ENCODE measurements around the gene SLC25A33.
"Not testable (repeated sequence)": the region's sequence is repeated elsewhere in the genome, so short reads cannot be mapped to it uniquely, and the experiment has no call there.

SLC25A33 gene

GRCh38 chr1:9615316-9616063 lies 76.2 kb downstream of the SLC25A33 start:
- TF ChIP-seq CTCF (IDR thresholded peaks at IDR 0.05; ENCODE audit: insufficient read depth, missing control alignments) = peak; percentile 42
- FAIRE-seq (no peak), DNase-seq (ENCODE audit: insufficient read length, low spot score) (no peak)

GRCh38 chr1:9618909-9619679 lies 79.8 kb downstream of the SLC25A33 start:
- DNase-seq (ENCODE audit: insufficient read length, low spot score) (no peak), FAIRE-seq (no peak)
- TF ChIP-seq CTCF (IDR thresholded peaks at IDR 0.05; ENCODE audit: insufficient read depth, missing control alignments) = no peak

DNA sequence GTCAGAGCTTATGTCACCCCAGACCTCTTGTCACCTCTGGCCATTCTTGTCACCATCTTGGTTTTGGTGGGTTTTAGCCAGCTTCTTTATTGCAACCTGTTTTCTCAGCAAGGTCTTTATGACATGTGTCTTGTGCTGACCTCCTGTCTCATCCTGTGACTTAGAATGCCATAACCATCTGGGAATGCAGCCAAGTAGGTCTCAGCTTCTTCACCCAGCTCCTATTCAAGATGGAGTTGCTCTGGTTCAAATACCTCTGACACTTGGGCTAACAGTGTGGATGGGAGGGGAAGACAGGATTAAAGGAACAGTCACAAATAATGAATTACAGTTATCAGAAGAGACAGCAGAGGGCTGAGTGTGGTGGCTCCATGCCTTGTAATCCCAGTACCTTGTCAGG lies 81.8 kb downstream of the SLC25A33 start:
- DNase-seq (ENCODE audit: insufficient read length, low spot score) = no peak
- FAIRE-seq = no peak
- no peak for TF ChIP-seq CTCF (IDR thresholded peaks at IDR 0.05; ENCODE audit: insufficient read depth, missing control alignments)

DNA sequence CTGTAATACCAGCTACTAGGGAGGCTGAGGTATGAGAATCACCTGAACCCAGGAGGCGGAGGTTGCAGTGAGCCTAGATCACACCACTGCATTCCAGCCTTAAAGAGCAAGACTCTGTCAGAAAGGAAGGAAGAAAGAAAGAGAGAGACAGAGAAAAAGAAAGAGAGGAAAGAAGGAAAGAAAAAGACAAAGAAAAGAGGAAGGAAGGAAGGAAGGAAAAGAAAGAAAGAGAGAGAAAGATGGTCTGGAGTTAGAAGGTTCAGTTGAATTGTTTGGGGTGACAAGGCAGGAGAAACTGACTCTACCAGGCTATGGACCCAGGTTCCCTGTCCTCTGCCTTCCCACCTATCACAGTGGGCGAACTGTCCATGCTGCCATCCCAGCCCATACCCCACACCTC lies 84.8 kb downstream of the SLC25A33 start:
- TF ChIP-seq CTCF (IDR thresholded peaks at IDR 0.05; ENCODE audit: insufficient read depth, missing control alignments) = no peak
- FAIRE-seq (no peak), DNase-seq (ENCODE audit: insufficient read length, low spot score) (no peak)

DNA sequence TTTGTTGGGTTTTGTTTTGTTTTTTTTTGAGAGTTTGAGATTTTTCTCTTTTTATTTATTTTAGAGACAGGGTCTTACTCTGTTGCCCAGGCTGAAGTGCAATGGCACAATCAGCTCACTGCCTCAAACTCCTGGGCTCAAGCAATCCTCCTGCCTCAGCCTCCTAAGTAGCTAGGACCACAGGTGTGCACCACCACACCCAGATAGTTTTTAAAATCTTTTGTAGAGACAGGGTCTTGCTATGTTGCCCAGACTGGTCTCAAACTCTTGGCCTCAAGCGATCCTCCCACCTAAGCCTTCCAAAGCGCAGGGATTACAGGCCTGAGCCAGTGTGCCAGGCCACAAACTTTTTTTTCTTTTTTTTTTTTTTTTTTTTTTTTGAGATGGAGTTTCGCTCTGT lies 85.8 kb downstream of the SLC25A33 start:
- not testable (repeated sequence) for FAIRE-seq; DNase-seq (ENCODE audit: insufficient read length, low spot score)

DNA sequence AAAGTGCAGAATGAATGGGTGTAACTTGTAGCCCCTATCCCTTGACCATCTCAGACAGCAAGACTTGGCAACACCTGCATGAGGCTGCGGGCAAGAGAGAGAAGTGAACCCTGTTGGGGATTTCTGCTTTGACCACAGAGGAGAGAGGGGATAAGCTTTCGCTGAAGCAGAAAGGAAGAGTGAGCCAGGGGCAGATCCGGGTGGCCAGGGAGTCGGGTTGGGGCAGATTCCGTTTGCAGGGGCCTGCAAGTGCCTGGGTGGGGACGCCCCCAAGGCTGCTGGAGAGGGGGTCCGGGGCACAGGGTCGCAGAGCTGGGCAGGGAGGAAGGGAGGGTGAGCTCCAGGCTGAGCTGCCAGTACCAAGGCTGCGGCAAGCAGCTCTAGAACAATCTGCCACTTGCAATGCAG lies 86.9 kb downstream of the SLC25A33 start:
- no peak for FAIRE-seq
- DNase-seq (ENCODE audit: insufficient read length, low spot score) = no peak
- no peak for TF ChIP-seq CTCF (IDR thresholded peaks at IDR 0.05; ENCODE audit: insufficient read depth, missing control alignments)

DNA sequence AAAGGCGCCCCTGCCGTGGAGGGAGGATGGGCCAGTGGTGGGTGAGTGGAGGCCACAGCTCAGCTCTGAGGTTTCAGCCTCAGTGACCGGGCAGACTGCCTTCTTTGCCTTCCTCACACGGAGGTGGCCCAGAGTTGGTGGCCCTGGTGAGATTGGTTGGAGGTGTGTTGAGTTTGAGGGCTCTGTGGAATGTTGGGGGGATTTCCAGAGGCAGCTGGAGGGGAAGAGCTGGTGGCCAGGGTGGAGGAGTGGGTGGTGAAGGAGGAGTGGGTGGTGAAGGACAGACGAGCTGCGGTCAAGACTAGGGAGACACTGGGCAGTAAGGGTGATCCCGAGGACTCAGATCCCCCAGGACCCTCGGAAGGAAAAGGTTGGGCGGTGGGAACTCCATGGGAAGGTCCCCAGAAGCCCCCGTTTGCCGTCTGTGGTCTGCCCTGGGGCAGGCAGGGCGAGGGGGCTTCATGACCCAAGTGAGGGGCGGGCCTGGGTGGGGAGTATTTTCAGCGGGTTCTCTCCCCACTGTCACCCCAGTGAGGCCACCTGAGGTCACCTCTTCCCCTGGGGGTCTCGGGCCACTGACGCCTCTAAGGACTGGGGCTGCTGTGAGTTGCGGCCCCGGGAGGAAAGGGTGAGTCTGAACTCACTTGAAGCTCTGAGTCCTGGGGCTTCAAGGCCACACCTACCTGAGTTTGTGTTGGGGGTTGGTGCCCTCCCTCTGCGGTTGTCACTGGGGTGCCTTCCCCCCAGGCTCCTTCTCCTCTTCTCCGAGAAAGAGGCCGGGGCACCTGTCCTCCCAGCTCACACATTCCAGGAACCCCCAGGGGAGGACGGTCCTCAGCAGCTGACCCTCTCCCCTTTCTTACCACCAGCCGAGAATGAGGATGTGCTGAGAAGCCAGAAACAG lies 89.5 kb downstream of the SLC25A33 start:
- FAIRE-seq = no peak
- no peak for TF ChIP-seq CTCF (IDR thresholded peaks at IDR 0.05; ENCODE audit: insufficient read depth, missing control alignments)
- DNase-seq (ENCODE audit: insufficient read length, low spot score) = no peak

Measured in D721Med (cell line).